Tibial nerve (tissue), 4 donors: ENCODE data around the gene GLUD2. TPM values are rescaled to one million over a fixed set of nuclear protein-coding genes. Genes with fewer than 3 reads are reported as not detected.
"Not testable (repeated sequence)": the region's sequence is repeated elsewhere in the genome, so short reads cannot be mapped to it uniquely, and the experiment has no call there.

Source experiments
- DNase-seq, 2 donors: peaks; one replicate each; pipeline ENCODE4 v3.0.0-alpha.2; 2019; ENCODE audit warnings: low spot score in 2 of 2
- H3K27ac ChIP-seq, 4 donors: fragments of 200-600 bp; sonication (generic) in 3 of 4; one replicate each; pipeline ENCODE4 v1.5.1; 2017 to 2019; ENCODE audit warnings: mild to moderate bottlenecking in 1 of 4
- H3K27me3 ChIP-seq, 2 donors: fragments of 200-600 bp; sonication (generic) in 1 of 2; one replicate each; pipeline versions ENCODE4 v1.5.1 to v1.6.0; 2017 to 2019
- H3K36me3 ChIP-seq, 3 donors: fragments of 200-600 bp; sonication (generic); one replicate each; pipeline ENCODE4 v1.5.1; 2018 to 2019
- H3K4me1 ChIP-seq, 4 donors: fragments of 200-600 bp; sonication (generic) in 3 of 4; one replicate each; pipeline ENCODE4 v1.5.1; 2017 to 2019
- H3K4me3 ChIP-seq, 4 donors: fragments of 200-600 bp; sonication (generic) in 3 of 4; one replicate each; pipeline ENCODE4 v1.5.1; 2017 to 2019; ENCODE audit warnings: mild to moderate bottlenecking in 1 of 4, moderate library complexity in 1 of 4
- H3K9me3 ChIP-seq, 4 donors: fragments of 200-600 bp; sonication (generic) in 3 of 4; one replicate each; pipeline ENCODE4 v1.5.1; 2017 to 2019
- CTCF ChIP-seq, 5 experiments: fragments of 200-600 bp in 3 of 5; fragments of 450-650 bp in 2 of 5; sonication (generic) in 3 of 5; IDR thresholded peaks; one replicate each; pipeline ENCODE4 v1.5.1; 2016 to 2019; ENCODE audit warnings: antibody characterized with exemption in 5 of 5, mild to moderate bottlenecking in 3 of 5, moderate library complexity in 2 of 5
- EP300 ChIP-seq, 2 donors: sonication (generic); formaldehyde crosslinking; IDR thresholded peaks; one replicate each; pipeline ENCODE4 v1.6.1; 2017; ENCODE audit warnings: antibody characterized with exemption in 2 of 2, mild to moderate bottlenecking in 1 of 2
- POLR2A ChIP-seq, 2 donors: fragments of 450-650 bp; IDR thresholded peaks; one replicate each; pipeline ENCODE4 v1.6.1; 2017; ENCODE audit warnings: antibody characterized with exemption in 2 of 2, mild to moderate bottlenecking in 2 of 2, moderate library complexity in 2 of 2
- WGBS, 2 donors: methylation state at CpG; one replicate each; pipeline ENCODE4 v1.1.5; 2018; 5-methylcytosine and 5-hydroxymethylcytosine counted together
- total RNA-seq, 4 donors: library from RNA; depleted of rRNA; stranded (reverse); fragments of >200 nt; gene quantifications; one replicate each; pipeline ENCODE4 v1.1.0, GENCODE V29; 2016

The GLUD2 gene
- total RNA-seq = 1 to 10 TPM in 3 of 4 donors, under 1 TPM in 1; 0.59 to 8.1 (median 5.3) TPM

- not testable (repeated sequence) for H3K9me3 ChIP-seq, H3K27me3 ChIP-seq, H3K4me1 ChIP-seq, H3K36me3 ChIP-seq, H3K27ac ChIP-seq
- DNase-seq = peak in 1 of 2 donors; percentile 7
- TF ChIP-seq CTCF (IDR thresholded peaks at IDR 0.05) = peak in 4 of 5 experiments; percentile 28 to 48 (median 44)
- peak within 1 kb of the TSS; percentile 15 to 52 (median 28) for H3K4me3 ChIP-seq
- WGBS, 2 donors = 46 to 67% methylated on average over 11 to 75 of the region's 82 CpGs
Observed at GRCh38 chrX:121047441-121048419, at the start of gene GLUD2. Gene GLUD2 (plus strand): TSS chrX:121047610. CDS start chrX:121047685, 75 bp downstream.

- no peaks in the 10 kb centered on the region for H3K36me3 ChIP-seq
- H3K4me3 ChIP-seq = no peak overlapping the region
- TF ChIP-seq EP300 (IDR thresholded peaks at IDR 0.05) (no peak), CTCF (IDR thresholded peaks at IDR 0.05) (no peak), POLR2A (IDR thresholded peaks at IDR 0.05) (no peak)
- no peak overlapping the region for H3K27ac ChIP-seq
- no peak for DNase-seq
- H3K4me1 ChIP-seq = no peaks in the 10 kb centered on the region
- 77 to 81% methylated on average over 3 of the region's 3 CpGs for WGBS, 2 donors
- no peaks in the 10 kb centered on the region for H3K9me3 ChIP-seq
- H3K27me3 ChIP-seq = no peaks in the 10 kb centered on the region
Observed at GRCh38 chrX:120999413-120999812, 48.0 kb upstream of the GLUD2 start.

GRCh38 chrX:121000589-121000988, 46.8 kb upstream of the GLUD2 start:
- 61 to 77% methylated on average over 4 of the region's 4 CpGs for WGBS, 2 donors
- no peak for DNase-seq
- Histone ChIP-seq H3K36me3 (no peaks in the 10 kb centered on the region), H3K9me3 (no peaks in the 10 kb centered on the region), H3K4me3 (no peak overlapping the region), H3K4me1 (no peaks in the 10 kb centered on the region), H3K27ac (no peak overlapping the region), H3K27me3 (no peaks in the 10 kb centered on the region)
- TF ChIP-seq CTCF (IDR thresholded peaks at IDR 0.05) = peak in 1 of 5 experiments; percentile 19
- TF ChIP-seq EP300 (IDR thresholded peaks at IDR 0.05) = no peak

- H3K27me3 ChIP-seq = no peaks in the 10 kb centered on the region
- peaks cover 0 to 10% (median 2%) of the 10 kb centered on the region in 4 donors for H3K4me1 ChIP-seq
- no peaks in the 10 kb centered on the region for H3K36me3 ChIP-seq
- peak overlapping the region in 1 of 4 donors; percentile 49 for H3K27ac ChIP-seq
- DNase-seq = no peak
- no peaks in the 10 kb centered on the region for H3K9me3 ChIP-seq
- TF ChIP-seq CTCF (IDR thresholded peaks at IDR 0.05) = no peak
- no peak for TF ChIP-seq POLR2A (IDR thresholded peaks at IDR 0.05)
- TF ChIP-seq EP300 (IDR thresholded peaks at IDR 0.05) = peak in 1 of 2 donors; percentile 45
- WGBS, 2 donors = 27 to 47% methylated on average over 1 of the region's 1 CpG
- H3K4me3 ChIP-seq = no peak overlapping the region
Observed at GRCh38 chrX:121008920-121009319, 38.5 kb upstream of the GLUD2 start.

GRCh38 chrX:121009764-121010163, 37.6 kb upstream of the GLUD2 start:
- TF ChIP-seq CTCF (IDR thresholded peaks at IDR 0.05) = no peak
- no peak for TF ChIP-seq EP300 (IDR thresholded peaks at IDR 0.05)
- no peak for TF ChIP-seq POLR2A (IDR thresholded peaks at IDR 0.05)
- H3K4me3 ChIP-seq = no peak overlapping the region
- 68 to 74% methylated on average over 3 of the region's 3 CpGs for WGBS, 2 donors
- DNase-seq = no peak
- peak overlapping the region in 1 of 4 donors; percentile 11 for H3K27ac ChIP-seq
- H3K36me3 ChIP-seq = no peaks in the 10 kb centered on the region
- no peaks in the 10 kb centered on the region for H3K27me3 ChIP-seq
- no peaks in the 10 kb centered on the region for H3K9me3 ChIP-seq
- H3K4me1 ChIP-seq = peaks cover 0 to 10% (median 2%) of the 10 kb centered on the region in 4 donors
